Cardiac muscle cell (in vitro differentiated cells and primary cell): ENCODE results near the gene SLC33A1. TPM values are rescaled to one million over a fixed set of nuclear protein-coding genes. Genes with fewer than 3 reads are reported as not detected.

ENCODE experiments used
- DNase-seq, 2 donors: peaks; one replicate each; pipeline versions ENCODE4 v3.0.0 to v3.0.0-alpha.2; 2010 to 2017; ENCODE audit warnings: low read depth in 1 of 2, low spot score in 1 of 2
- H3K27ac ChIP-seq: fragments of 200-600 bp; sonication (generic); 2 replicates; pipeline ENCODE4 v1.5.1; 2016
- H3K27me3 ChIP-seq: fragments of 200-600 bp; sonication (generic); 2 replicates; pipeline ENCODE4 v1.6.0; 2016; ENCODE audit warnings: control low read depth
- H3K36me3 ChIP-seq: fragments of 200-600 bp; sonication (generic); 2 replicates; pipeline ENCODE4 v1.5.1; 2016; ENCODE audit warnings: control low read depth
- H3K4me1 ChIP-seq: fragments of 200-600 bp; sonication (generic); 2 replicates; pipeline ENCODE4 v1.8.1; 2017; ENCODE audit warnings: low read depth, mild to moderate bottlenecking, mixed run types
- H3K4me3 ChIP-seq: fragments of 200-600 bp; sonication (generic); 2 replicates; pipeline ENCODE4 v1.5.1; 2016; ENCODE audit warnings: mild to moderate bottlenecking
- H3K9me3 ChIP-seq: fragments of 200-600 bp; sonication (generic); 2 replicates; pipeline ENCODE4 v1.5.1; 2017; ENCODE audit warnings: low read depth, mild to moderate bottlenecking, control low read depth
- CTCF ChIP-seq: IDR thresholded peaks from 2 replicates; pipeline ENCODE4 v1.5.1; 2012; ENCODE audit warnings: low read depth, mild to moderate bottlenecking, low read length
- polyA plus RNA-seq: library from polyadenylated mRNA; unstranded; fragments of >200 nt; fragmentation: Nextera tagmentation; extraction: Ambion mirVana; gene quantifications from 2 replicates; pipeline ENCODE4 v1.2.1, GENCODE V29; 2016
- total RNA-seq: library from RNA; depleted of rRNA; stranded (reverse); fragments of >200 nt; gene quantifications from 2 replicates; pipeline ENCODE4 v1.2.3, GENCODE V29; 2016

Gene SLC33A1
- total and polyA plus RNA-seq, 2 experiments from 2014 or later, result 7.9 to 23.9 TPM

- Histone ChIP-seq H3K27me3 (no peaks in the 10 kb centered on the region), H3K36me3 (no peaks in the 10 kb centered on the region)
- no peak for DNase-seq
Observed at GRCh38 chr3:155791190-155791589, 63.0 kb downstream of the SLC33A1 start.

DNA sequence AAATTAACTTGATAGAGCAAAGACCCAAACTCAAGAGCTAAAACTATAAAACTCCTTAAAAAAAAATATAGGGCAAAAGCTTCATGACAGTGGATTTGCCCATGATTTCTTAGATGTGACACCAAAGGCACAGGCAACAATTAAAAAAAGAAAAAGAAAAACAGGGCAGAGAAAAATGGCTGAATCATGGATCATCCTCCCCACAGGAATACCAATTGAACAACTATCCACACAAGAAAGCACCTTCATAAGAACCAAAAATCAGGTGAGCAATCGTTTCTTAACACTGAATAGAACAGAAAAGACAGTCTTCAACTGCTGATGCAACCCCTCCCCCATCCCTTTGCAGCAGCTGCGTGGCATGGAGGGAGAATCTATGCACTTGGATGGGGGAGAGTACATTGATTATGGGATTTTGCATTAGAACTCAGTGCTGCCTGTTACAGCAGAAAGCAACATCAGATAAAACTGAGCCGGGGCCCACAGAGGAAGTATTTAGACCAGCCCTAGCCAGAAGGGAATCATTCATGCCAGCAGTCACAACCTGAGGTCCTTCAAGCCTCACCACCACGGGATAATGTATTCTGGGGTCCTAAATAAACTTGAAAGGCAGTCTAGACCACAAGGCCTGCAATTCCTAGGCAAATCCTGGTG, 63.8 kb downstream of the SLC33A1 start:
- H3K27ac ChIP-seq, result no peak overlapping the region
- H3K9me3 ChIP-seq, result no peaks in the 10 kb centered on the region
- no peak for DNase-seq
- TF ChIP-seq CTCF, result no peak
- no peaks in the 10 kb centered on the region for H3K4me1 ChIP-seq
- H3K4me3 ChIP-seq, result no peak overlapping the region
- no peaks in the 10 kb centered on the region for H3K27me3 ChIP-seq
- H3K36me3 ChIP-seq, result no peaks in the 10 kb centered on the region

More at GRCh38 chr3:155791190-155791589, 63.0 kb downstream of the SLC33A1 start:
- Histone ChIP-seq H3K4me1 (no peaks in the 10 kb centered on the region), H3K4me3 (no peak overlapping the region), H3K9me3 (no peaks in the 10 kb centered on the region), H3K27ac (no peak overlapping the region)
- TF ChIP-seq CTCF, result no peak

DNA sequence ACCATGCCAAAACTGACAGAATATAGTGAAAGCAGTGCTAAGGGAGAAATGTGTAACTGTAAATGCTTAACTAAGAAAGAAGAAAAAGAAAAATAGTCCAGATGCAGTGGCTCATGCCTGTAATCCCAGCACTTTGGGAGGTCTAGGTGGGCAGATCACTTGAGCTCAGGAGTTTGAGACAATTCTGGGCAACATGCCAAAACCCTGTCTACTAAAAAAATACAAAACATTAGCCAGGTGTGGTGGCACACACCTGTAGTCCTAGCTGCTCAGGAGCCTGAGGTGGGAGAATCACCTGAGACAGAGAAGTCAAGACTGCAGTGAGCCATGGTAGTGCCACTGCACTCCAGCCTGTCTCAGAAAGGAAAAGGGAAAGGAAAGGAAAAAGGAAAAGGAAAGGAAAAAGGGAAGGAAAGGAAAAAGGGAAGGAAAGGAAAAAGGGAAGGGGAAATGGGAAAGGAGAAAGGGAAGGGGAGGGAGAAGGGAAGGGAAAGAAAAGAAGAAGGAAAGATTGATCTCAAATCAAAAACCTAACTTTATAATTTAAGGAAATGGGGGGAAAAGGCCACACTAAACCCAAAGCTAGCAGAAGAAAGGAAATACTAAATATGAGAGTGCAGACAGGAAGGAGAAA, 68.4 kb downstream of the SLC33A1 start:
- no peaks in the 10 kb centered on the region for H3K9me3 ChIP-seq
- TF ChIP-seq CTCF, result no peak
- DNase-seq, result no peak
- no peaks in the 10 kb centered on the region for H3K27me3 ChIP-seq
- H3K27ac ChIP-seq, result no peak overlapping the region
- H3K4me3 ChIP-seq, result no peak overlapping the region
- H3K36me3 ChIP-seq, result no peaks in the 10 kb centered on the region
- no peaks in the 10 kb centered on the region for H3K4me1 ChIP-seq

DNA sequence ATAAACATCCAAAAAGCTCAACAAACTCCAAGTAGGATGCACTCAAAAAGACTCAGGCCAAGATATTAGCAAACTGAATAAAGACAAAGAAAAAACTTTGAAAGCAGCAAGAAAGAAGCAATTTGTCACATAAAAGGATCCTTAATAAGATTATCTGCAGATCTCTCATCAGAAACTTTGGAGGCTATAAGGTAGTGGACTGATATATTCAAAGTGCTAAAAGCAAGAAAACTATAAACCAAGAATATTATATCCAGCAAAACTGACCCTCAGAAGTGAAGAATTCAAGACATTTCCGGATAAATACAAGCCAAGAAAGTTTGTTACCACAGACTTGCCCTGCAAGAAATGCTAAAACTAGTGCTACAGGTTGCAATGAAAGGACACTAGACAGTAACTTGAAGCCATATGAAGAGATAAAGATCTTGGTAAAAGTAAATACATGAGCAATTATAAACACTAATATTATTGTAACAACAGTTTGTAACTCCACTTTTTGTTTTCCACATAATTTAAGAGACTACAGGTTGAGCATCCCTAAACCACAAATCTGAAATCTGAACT, 71.8 kb downstream of the SLC33A1 start:
- H3K9me3 ChIP-seq, result no peaks in the 10 kb centered on the region
- H3K27ac ChIP-seq, result no peak overlapping the region
- no peak for TF ChIP-seq CTCF

DNA sequence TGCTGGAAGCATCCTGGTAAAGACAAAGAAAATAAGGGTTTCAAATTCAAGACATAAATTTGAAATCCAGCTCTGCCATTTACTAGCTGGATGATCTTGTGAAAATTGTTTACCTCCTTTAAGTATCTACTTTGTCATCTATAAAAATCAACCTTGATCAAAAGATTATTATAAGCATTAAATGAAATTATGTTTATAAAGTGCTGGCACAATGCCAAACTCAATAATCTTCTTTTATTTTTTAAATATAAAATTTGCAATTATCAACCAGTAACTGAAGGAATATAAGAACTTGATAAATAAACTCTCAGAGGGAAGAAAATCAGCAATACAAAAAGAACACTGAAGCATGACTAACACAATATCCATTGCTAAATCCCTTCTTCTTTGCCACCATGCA, 73.9 kb downstream of the SLC33A1 start:
- no peaks in the 10 kb centered on the region for H3K27me3 ChIP-seq
- no peaks in the 10 kb centered on the region for H3K9me3 ChIP-seq
- no peak for DNase-seq
- no peaks in the 10 kb centered on the region for H3K36me3 ChIP-seq
- TF ChIP-seq CTCF, result no peak
- H3K4me1 ChIP-seq, result no peaks in the 10 kb centered on the region
- no peak overlapping the region for H3K4me3 ChIP-seq
- no peak overlapping the region for H3K27ac ChIP-seq

More for the DNA sequence above, 71.8 kb downstream of the SLC33A1 start:
- Histone ChIP-seq H3K4me1 (no peaks in the 10 kb centered on the region), H3K4me3 (no peak overlapping the region), H3K27me3 (no peaks in the 10 kb centered on the region), H3K36me3 (no peaks in the 10 kb centered on the region)
- no peak for DNase-seq
